Measurements from ENCODE around the gene KCNQ1.

Gene KCNQ1

GRCh38 chr11:2685566-2686359, 241.0 kb downstream of the KCNQ1 start:
- no peak for DNase-seq (ENCODE audit: low spot score)

- no peak for DNase-seq (ENCODE audit: low spot score)
Measured at GRCh38 chr11:2686360-2687222, 241.8 kb downstream of the KCNQ1 start.

- no peak for DNase-seq (ENCODE audit: low spot score)
Measured at GRCh38 chr11:2687223-2687530, 242.4 kb downstream of the KCNQ1 start.

- DNase-seq (ENCODE audit: low spot score): no peak
Measured at GRCh38 chr11:2687782-2688191, 243.0 kb downstream of the KCNQ1 start.

GRCh38 chr11:2688381-2689231, 243.8 kb downstream of the KCNQ1 start:
- no peak for DNase-seq (ENCODE audit: low spot score)

GRCh38 chr11:2689651-2690575, 245.1 kb downstream of the KCNQ1 start:
- no peak for DNase-seq (ENCODE audit: low spot score)

- no peak for DNase-seq (ENCODE audit: low spot score)
Measured at GRCh38 chr11:2690596-2691354, 246.0 kb downstream of the KCNQ1 start.

GRCh38 chr11:2691355-2691761, 246.6 kb downstream of the KCNQ1 start:
- no peak for DNase-seq (ENCODE audit: low spot score)

- no peak for DNase-seq (ENCODE audit: low spot score)
Measured at GRCh38 chr11:2691991-2692875, 247.4 kb downstream of the KCNQ1 start.

GRCh38 chr11:2693271-2694261, 248.8 kb downstream of the KCNQ1 start:
- DNase-seq (ENCODE audit: low spot score): no peak

- DNase-seq (ENCODE audit: low spot score): no peak
Measured at GRCh38 chr11:2694495-2694894, 249.7 kb downstream of the KCNQ1 start.

GRCh38 chr11:2694995-2695939, 250.5 kb downstream of the KCNQ1 start:
- DNase-seq (ENCODE audit: low spot score): no peak

- DNase-seq (ENCODE audit: low spot score): no peak
Measured at GRCh38 chr11:2696455-2696854, 251.6 kb downstream of the KCNQ1 start.

GRCh38 chr11:2697866-2698265, 253.1 kb downstream of the KCNQ1 start:
- no peak for DNase-seq (ENCODE audit: low spot score)

GRCh38 chr11:2698386-2699184, 253.8 kb downstream of the KCNQ1 start:
- no peak for DNase-seq (ENCODE audit: low spot score)

- DNase-seq (ENCODE audit: low spot score): no peak
Measured at GRCh38 chr11:2699185-2699530, 254.3 kb downstream of the KCNQ1 start.

All from kidney capillary endothelial cell (primary cell).